Skin epidermis (tissue), 12 donors: Measurements from ENCODE around the gene COMT.
"Not testable (repeated sequence)": the region's sequence is repeated elsewhere in the genome, so short reads cannot be mapped to it uniquely, and the experiment has no call there.

ENCODE experiments used
- H3K27ac ChIP-seq, 21 experiments: fragments of 200-600 bp; sonication (generic) in 11 of 21; one replicate each; pipeline ENCODE4 v1.5.0; 2020; ENCODE audit warnings: mild to moderate bottlenecking in 3 of 21, inconsistent platforms in 2 of 21, moderate library complexity in 2 of 21
- H3K4me3 ChIP-seq, 7 experiments: fragments of 200-600 bp; sonication (generic) in 2 of 7; one replicate each; pipeline ENCODE4 v1.5.0; 2020; ENCODE audit warnings: inconsistent platforms in 2 of 7, mild to moderate bottlenecking in 2 of 7, moderate library complexity in 1 of 7

COMT gene

GRCh38 chr22:19905347-19906276 is 36.0 kb upstream of the COMT start:
- Histone ChIP-seq H3K27ac (peak overlapping the region in 2 of 21 experiments; percentile 47 to 60), H3K4me3 (no peak overlapping the region)

GRCh38 chr22:19906864-19907263 is 34.7 kb upstream of the COMT start:
- H3K4me3 ChIP-seq, H3K27ac ChIP-seq: not testable (repeated sequence)

- not testable (repeated sequence) for H3K27ac ChIP-seq, H3K4me3 ChIP-seq
Measured at GRCh38 chr22:19907902-19908301, 33.7 kb upstream of the COMT start.

GRCh38 chr22:19909350-19910179 is 32.0 kb upstream of the COMT start:
- Histone ChIP-seq H3K27ac (no peak overlapping the region), H3K4me3 (no peak overlapping the region)

- Histone ChIP-seq H3K4me3 (no peak overlapping the region), H3K27ac (no peak overlapping the region)
Measured at GRCh38 chr22:19910180-19910744, 31.3 kb upstream of the COMT start.

GRCh38 chr22:19911540-19912270 is 29.9 kb upstream of the COMT start:
- Histone ChIP-seq H3K27ac (no peak overlapping the region), H3K4me3 (no peak overlapping the region)

- H3K4me3 ChIP-seq, result no peak overlapping the region
- H3K27ac ChIP-seq, result no peak overlapping the region
Measured at GRCh38 chr22:19912271-19912999, 29.1 kb upstream of the COMT start.

GRCh38 chr22:19913337-19913936 is 28.1 kb upstream of the COMT start:
- H3K27ac ChIP-seq, result no peak overlapping the region

GRCh38 chr22:19914201-19914943 is 27.2 kb upstream of the COMT start:
- Histone ChIP-seq H3K4me3 (no peak overlapping the region), H3K27ac (no peak overlapping the region)

More at GRCh38 chr22:19913337-19913936, 28.1 kb upstream of the COMT start:
- H3K4me3 ChIP-seq, result no peak overlapping the region

- H3K4me3 ChIP-seq, result no peak overlapping the region
- no peak overlapping the region for H3K27ac ChIP-seq
Measured at GRCh38 chr22:19915287-19915954, 26.2 kb upstream of the COMT start.

GRCh38 chr22:19916006-19916405 is 25.6 kb upstream of the COMT start:
- Histone ChIP-seq H3K4me3 (no peak overlapping the region), H3K27ac (no peak overlapping the region)

- Histone ChIP-seq H3K27ac (no peak overlapping the region), H3K4me3 (no peak overlapping the region)
Measured at GRCh38 chr22:19916941-19917340, 24.6 kb upstream of the COMT start.

GRCh38 chr22:19917389-19918138 is 24.0 kb upstream of the COMT start:
- H3K4me3 ChIP-seq, result no peak overlapping the region
- no peak overlapping the region for H3K27ac ChIP-seq

GRCh38 chr22:19918332-19919106 is 23.1 kb upstream of the COMT start:
- Histone ChIP-seq H3K27ac (no peak overlapping the region), H3K4me3 (no peak overlapping the region)

GRCh38 chr22:19919701-19920363 is 21.7 kb upstream of the COMT start:
- no peak overlapping the region for H3K27ac ChIP-seq
- H3K4me3 ChIP-seq, result no peak overlapping the region
